Measurements from ENCODE around the gene SLC35E1.

The SLC35E1 gene

DNA sequence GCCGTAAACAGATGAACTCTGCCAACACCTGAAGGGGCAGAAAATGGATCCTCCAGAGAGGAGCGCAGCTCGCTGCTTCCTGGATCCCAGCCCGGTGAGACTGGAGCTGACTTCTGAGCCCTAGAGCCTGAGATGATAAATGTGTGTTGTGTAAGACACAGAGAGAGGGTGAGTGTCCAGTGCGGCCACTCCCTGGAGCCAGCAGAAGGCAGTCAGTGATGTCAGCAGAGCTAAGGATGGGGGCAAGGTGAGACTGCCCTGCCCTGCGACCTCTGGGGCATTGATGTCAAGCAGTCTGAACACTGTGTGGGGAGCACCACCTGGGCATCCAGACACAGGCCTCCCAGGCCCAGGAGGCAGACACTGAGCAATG lies 9.7 kb upstream of the SLC35E1 start:
- no peaks in the 10 kb centered on the region for H3K9me3 ChIP-seq (ENCODE audit: control insufficient read depth, low read length)
- 96 to 97% methylated on average over 6 of the region's 6 CpGs for WGBS, 2 experiments
- peaks cover 21% of the 10 kb centered on the region for H3K4me1 ChIP-seq (ENCODE audit: control insufficient read depth, insufficient read depth, low read length)
- no peaks in the 10 kb centered on the region for H3K36me3 ChIP-seq (ENCODE audit: control insufficient read depth, insufficient read depth, low read length)
- H3K27ac ChIP-seq (ENCODE audit: insufficient read depth, low read depth, low read length, poor library complexity, severe bottlenecking): no peak overlapping the region
- no peak overlapping the region for H3K4me3 ChIP-seq (ENCODE audit: insufficient read depth, low read depth, low read length)
- H3K27me3 ChIP-seq (ENCODE audit: control insufficient read depth, insufficient read depth, low read length, poor library complexity, severe bottlenecking): no peaks in the 10 kb centered on the region

DNA sequence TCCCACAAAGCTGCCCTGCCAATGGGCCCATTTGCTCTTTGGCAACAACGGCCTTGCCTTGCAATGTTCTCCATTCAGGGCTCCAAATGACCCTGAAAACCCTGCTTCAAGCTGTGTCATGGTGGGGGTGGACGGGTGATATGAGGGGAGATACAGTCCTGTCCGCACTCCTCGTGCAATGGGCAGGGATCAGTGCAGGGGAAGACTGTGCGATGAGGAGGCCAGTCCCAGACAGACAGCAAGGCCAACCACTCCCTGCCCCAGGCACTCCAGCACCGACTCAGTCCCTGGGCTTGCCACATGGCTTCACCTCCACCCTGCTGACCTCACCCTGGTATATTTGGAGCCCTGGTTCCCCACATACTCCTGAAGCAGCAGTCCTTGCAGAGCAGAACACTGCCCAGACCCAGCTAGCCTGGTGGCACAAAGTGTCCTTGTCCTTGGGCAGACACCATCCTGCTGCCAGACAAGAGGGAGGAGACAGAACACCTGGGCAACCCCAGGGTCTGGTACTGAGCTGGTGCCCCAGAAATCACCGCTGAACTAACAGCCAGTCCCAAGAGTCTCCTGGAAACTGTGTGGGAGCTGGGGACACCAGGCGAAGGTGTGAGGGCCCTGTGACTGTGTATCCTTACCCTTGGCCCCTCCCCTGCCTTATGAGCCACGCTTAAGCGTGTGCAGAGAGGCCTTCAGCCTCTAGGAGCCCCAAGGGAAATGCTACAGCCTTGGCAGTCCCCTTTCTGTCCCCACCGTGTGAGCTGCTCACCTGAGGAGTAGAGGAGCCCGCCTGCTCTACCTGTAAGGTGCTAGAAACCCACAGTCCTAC lies 9.1 kb upstream of the SLC35E1 start:
- 89 to 93% methylated on average over 12 of the region's 12 CpGs for WGBS, 2 experiments
- H3K27me3 ChIP-seq (ENCODE audit: control insufficient read depth, insufficient read depth, low read length, poor library complexity, severe bottlenecking): no peaks in the 10 kb centered on the region
- no peaks in the 10 kb centered on the region for H3K9me3 ChIP-seq (ENCODE audit: control insufficient read depth, low read length)
- H3K27ac ChIP-seq (ENCODE audit: insufficient read depth, low read depth, low read length, poor library complexity, severe bottlenecking): no peak overlapping the region
- H3K36me3 ChIP-seq (ENCODE audit: control insufficient read depth, insufficient read depth, low read length): no peaks in the 10 kb centered on the region
- no peak overlapping the region for H3K4me3 ChIP-seq (ENCODE audit: insufficient read depth, low read depth, low read length)
- H3K4me1 ChIP-seq (ENCODE audit: control insufficient read depth, insufficient read depth, low read length): peaks cover 21% of the 10 kb centered on the region

DNA sequence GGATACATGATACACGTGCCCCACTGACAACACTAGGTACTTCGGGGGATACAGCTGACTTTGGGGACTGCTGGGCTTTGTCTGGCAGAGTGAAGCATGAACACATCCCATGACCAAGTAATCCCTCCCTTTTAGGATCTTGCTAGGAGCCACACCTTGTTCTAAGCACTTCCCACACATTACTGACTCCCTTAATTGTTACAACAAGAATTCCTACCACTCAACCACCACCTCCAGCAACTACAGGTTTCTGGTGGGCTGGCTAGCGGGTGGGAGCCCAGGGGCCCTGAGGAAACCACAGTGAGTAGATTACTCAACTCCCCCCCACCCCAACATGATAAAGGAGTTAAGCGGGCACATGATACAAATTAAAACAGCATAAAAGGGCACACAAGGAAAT lies 7.2 kb upstream of the SLC35E1 start:
- no peaks in the 10 kb centered on the region for H3K27me3 ChIP-seq (ENCODE audit: control insufficient read depth, insufficient read depth, low read length, poor library complexity, severe bottlenecking)
- WGBS, 2 experiments: 95 to 96% methylated on average over 4 of the region's 4 CpGs
- H3K27ac ChIP-seq (ENCODE audit: insufficient read depth, low read depth, low read length, poor library complexity, severe bottlenecking): no peak overlapping the region
- no peaks in the 10 kb centered on the region for H3K9me3 ChIP-seq (ENCODE audit: control insufficient read depth, low read length)
- H3K4me1 ChIP-seq (ENCODE audit: control insufficient read depth, insufficient read depth, low read length): peaks cover 7% of the 10 kb centered on the region
- H3K4me3 ChIP-seq (ENCODE audit: insufficient read depth, low read depth, low read length): no peak overlapping the region
- no peaks in the 10 kb centered on the region for H3K36me3 ChIP-seq (ENCODE audit: control insufficient read depth, insufficient read depth, low read length)

DNA sequence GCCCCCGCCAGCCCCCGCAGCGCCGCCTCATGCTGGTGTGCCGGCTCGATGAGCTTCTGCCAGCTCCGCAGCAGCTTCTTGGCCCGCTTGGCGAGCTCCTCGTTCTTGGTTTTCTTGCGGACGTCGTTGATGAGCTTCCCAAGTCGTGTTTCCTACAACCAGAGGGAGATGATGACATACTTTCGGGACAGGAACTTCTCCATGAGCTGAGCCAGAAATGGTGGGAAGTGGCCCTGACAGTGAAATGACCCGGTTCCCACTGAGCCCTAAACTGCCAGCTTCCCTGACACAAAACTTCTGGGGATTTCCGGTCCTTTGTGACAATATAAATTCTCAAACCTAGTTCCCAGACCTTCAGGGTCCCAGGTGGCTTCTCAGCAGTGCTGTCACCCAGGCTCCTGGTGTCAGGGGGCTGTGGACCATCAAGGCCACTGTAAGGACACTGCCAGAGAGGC lies 5.3 kb upstream of the SLC35E1 start:
- WGBS, 2 experiments: 96 to 97% methylated on average over 17 of the region's 17 CpGs
- no peaks in the 10 kb centered on the region for H3K27me3 ChIP-seq (ENCODE audit: control insufficient read depth, insufficient read depth, low read length, poor library complexity, severe bottlenecking)
- H3K36me3 ChIP-seq (ENCODE audit: control insufficient read depth, insufficient read depth, low read length): no peaks in the 10 kb centered on the region
- H3K9me3 ChIP-seq (ENCODE audit: control insufficient read depth, low read length): no peaks in the 10 kb centered on the region
- H3K4me3 ChIP-seq (ENCODE audit: insufficient read depth, low read depth, low read length): no peak overlapping the region
- no peak overlapping the region for H3K27ac ChIP-seq (ENCODE audit: insufficient read depth, low read depth, low read length, poor library complexity, severe bottlenecking)
- no peaks in the 10 kb centered on the region for H3K4me1 ChIP-seq (ENCODE audit: control insufficient read depth, insufficient read depth, low read length)

DNA sequence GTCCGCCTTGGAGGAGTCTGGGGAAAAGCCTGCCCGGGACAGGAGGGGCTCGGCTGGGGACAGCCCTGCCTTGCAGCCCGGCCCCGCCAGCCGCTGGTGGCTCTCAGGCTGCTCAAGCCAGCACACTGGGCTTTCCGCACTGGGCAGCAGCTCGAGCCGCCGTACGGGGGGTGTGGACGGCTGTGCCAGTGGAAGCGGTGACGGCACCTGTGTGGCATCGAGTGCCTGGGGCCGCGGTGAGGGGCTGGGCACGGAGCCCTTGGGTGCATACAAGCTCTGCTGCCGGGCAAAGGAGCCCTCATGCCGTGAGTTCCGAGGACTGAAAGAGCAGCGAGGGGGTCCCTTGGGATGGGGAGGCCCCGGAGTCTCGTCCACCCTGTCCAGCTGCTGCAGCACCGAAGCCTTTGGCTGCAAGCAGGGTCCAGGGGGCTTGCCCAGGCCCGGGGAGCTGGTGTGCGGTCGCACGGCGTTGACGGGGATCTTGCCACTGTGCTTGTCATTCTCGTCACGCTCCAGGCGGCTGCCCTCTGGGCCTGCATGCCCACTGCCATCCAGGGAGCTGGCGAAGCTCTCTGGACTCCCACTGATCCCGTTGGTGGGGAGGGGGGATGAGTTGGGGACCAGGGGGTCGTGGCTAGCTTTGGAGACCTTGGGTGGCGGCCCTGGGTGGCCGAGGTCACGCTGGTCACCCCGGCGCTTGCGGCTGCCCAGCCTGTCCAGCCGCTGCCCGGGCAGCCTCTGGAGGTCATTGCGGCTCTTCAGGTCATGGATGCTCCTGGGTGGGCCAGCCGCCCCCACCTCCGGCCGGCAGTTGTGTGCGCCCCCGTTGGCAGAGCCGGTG lies 4.7 kb upstream of the SLC35E1 start:
- WGBS, 2 experiments: 96% methylated on average over 52 of the region's 52 CpGs
- Histone ChIP-seq H3K9me3 (ENCODE audit: control insufficient read depth, low read length) (no peaks in the 10 kb centered on the region), H3K36me3 (ENCODE audit: control insufficient read depth, insufficient read depth, low read length) (no peaks in the 10 kb centered on the region), H3K27ac (ENCODE audit: insufficient read depth, low read depth, low read length, poor library complexity, severe bottlenecking) (no peak overlapping the region), H3K27me3 (ENCODE audit: control insufficient read depth, insufficient read depth, low read length, poor library complexity, severe bottlenecking) (no peaks in the 10 kb centered on the region), H3K4me3 (ENCODE audit: insufficient read depth, low read depth, low read length) (no peak overlapping the region), H3K4me1 (ENCODE audit: control insufficient read depth, insufficient read depth, low read length) (no peaks in the 10 kb centered on the region)

DNA sequence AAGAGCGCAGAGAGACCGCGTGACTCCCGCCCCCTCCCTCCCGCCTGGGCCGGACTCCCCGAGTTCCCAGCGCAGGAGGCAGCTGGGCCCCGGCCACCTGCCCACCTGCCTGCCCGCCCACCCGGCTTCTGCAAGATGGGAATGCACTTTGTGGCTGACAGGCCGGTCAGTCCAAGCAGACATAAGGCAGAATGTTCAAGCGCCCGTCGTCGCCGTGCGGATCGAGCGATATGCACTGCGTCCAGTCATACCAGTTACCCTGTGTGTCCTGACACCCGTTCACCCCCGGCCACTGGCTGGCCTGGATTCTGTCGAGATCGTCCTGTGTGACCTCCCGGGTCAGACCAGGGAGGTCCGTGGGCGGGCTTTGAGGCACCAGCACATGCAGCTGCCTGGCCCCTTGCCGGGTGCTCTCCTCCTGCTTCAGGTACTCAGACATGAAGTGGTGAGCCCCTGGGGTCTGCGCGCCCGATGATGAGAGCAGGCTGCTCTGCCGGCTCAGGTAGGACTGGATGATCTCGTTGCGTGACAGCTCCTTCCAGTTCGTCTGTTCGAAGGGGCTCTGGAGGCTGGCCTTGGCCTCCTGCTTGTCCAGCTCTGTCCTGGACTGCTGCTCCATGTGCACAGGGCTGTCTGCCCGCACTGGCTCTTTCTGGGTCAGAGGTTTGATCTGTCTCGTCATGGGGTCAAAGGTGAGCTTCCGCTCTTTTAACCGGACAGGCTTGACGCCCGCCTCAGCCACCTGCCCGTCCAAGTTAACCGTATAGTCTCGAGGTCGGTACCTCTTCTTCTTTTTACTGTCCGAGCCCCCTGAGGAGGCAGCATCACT lies 3.9 kb upstream of the SLC35E1 start:
- H3K36me3 ChIP-seq (ENCODE audit: control insufficient read depth, insufficient read depth, low read length): no peaks in the 10 kb centered on the region
- H3K27ac ChIP-seq (ENCODE audit: insufficient read depth, low read depth, low read length, poor library complexity, severe bottlenecking): no peak overlapping the region
- H3K4me3 ChIP-seq (ENCODE audit: insufficient read depth, low read depth, low read length): no peak overlapping the region
- WGBS, 2 experiments: 95 to 96% methylated on average over 48 of the region's 48 CpGs
- peaks cover 4% of the 10 kb centered on the region for H3K4me1 ChIP-seq (ENCODE audit: control insufficient read depth, insufficient read depth, low read length)
- no peaks in the 10 kb centered on the region for H3K9me3 ChIP-seq (ENCODE audit: control insufficient read depth, low read length)
- H3K27me3 ChIP-seq (ENCODE audit: control insufficient read depth, insufficient read depth, low read length, poor library complexity, severe bottlenecking): no peaks in the 10 kb centered on the region

DNA sequence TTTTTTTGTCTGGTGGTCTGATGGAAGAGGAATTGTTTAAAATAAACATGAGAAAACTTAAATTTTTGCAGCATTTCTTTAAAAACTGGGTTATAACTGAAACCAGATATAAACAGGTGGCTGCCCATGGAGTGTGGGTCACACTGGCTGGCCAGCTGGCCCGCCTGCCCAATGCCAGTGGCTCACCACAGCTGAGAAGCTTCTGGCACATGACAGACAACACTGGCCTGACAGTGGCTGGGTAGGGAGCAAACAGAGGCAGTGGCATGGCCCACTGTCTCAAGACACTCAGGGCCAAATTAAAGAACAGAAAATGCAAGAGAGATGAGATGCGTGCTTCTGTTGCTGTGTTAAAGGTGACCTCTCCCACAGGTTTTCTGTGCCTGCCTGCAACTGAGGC lies 3.1 kb upstream of the SLC35E1 start:
- no peak overlapping the region for H3K27ac ChIP-seq (ENCODE audit: insufficient read depth, low read depth, low read length, poor library complexity, severe bottlenecking)
- 93 to 96% methylated on average over 2 of the region's 2 CpGs for WGBS, 2 experiments
- no peaks in the 10 kb centered on the region for H3K36me3 ChIP-seq (ENCODE audit: control insufficient read depth, insufficient read depth, low read length)
- peaks cover 6% of the 10 kb centered on the region for H3K4me1 ChIP-seq (ENCODE audit: control insufficient read depth, insufficient read depth, low read length)
- H3K27me3 ChIP-seq (ENCODE audit: control insufficient read depth, insufficient read depth, low read length, poor library complexity, severe bottlenecking): no peaks in the 10 kb centered on the region
- H3K9me3 ChIP-seq (ENCODE audit: control insufficient read depth, low read length): no peaks in the 10 kb centered on the region
- H3K4me3 ChIP-seq (ENCODE audit: insufficient read depth, low read depth, low read length): no peak overlapping the region

DNA sequence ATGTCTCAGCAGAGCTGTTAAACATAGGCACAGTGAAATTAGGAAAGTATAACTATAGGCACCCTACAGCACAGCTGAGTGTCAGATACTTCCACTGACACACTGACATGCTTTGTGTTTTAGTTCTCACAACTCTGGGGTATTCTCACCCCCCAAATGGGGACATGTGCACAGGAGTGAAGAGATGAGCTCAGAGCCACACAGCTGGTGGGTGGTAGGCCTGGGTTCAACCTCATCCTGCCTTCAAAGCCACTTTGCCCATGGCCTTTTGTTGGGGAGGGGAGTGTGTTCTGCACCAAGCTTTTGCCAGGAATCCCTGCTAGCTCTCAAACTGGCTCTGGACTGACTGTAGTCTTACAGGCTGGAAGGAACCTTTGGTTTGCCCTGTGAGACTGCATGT lies 1.7 kb upstream of the SLC35E1 start:
- peaks cover 6% of the 10 kb centered on the region for H3K4me1 ChIP-seq (ENCODE audit: control insufficient read depth, insufficient read depth, low read length)
- H3K9me3 ChIP-seq (ENCODE audit: control insufficient read depth, low read length): no peaks in the 10 kb centered on the region
- H3K4me3 ChIP-seq (ENCODE audit: insufficient read depth, low read depth, low read length): peak overlapping the region; percentile 91
- H3K36me3 ChIP-seq (ENCODE audit: control insufficient read depth, insufficient read depth, low read length): no peaks in the 10 kb centered on the region
- H3K27me3 ChIP-seq (ENCODE audit: control insufficient read depth, insufficient read depth, low read length, poor library complexity, severe bottlenecking): no peaks in the 10 kb centered on the region
- no peak overlapping the region for H3K27ac ChIP-seq (ENCODE audit: insufficient read depth, low read depth, low read length, poor library complexity, severe bottlenecking)

DNA sequence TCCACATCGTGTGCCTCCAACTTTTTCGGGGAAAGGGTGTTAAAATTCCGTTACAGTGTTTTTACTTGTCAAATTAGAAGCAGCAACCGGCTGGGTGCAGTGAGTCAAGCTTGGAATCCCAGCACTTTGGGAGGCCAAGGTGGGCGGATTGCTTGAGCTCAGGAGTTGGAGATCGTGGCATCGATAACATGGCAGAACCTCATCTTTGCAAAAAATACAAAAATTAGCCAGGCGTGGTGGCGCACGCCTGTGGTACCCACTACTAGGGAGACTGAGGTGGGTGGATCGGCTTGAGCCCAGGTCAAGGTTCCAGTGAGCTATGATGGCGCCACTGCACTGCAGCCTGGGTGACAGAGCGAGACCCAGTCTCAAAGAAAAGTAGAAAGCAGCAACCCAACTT lies 1.1 kb upstream of the SLC35E1 start:
- H3K9me3 ChIP-seq (ENCODE audit: control insufficient read depth, low read length): no peaks in the 10 kb centered on the region
- H3K27me3 ChIP-seq (ENCODE audit: control insufficient read depth, insufficient read depth, low read length, poor library complexity, severe bottlenecking): no peaks in the 10 kb centered on the region
- WGBS, 2 experiments: 69 to 73% methylated on average over 13 of the region's 13 CpGs
- H3K27ac ChIP-seq (ENCODE audit: insufficient read depth, low read depth, low read length, poor library complexity, severe bottlenecking): no peak overlapping the region
- peaks cover 6% of the 10 kb centered on the region for H3K4me1 ChIP-seq (ENCODE audit: control insufficient read depth, insufficient read depth, low read length)
- no peaks in the 10 kb centered on the region for H3K36me3 ChIP-seq (ENCODE audit: control insufficient read depth, insufficient read depth, low read length)
- peak overlapping the region; percentile 91 for H3K4me3 ChIP-seq (ENCODE audit: insufficient read depth, low read depth, low read length)

Measured in ectodermal cell (in vitro differentiated cells).